B cell (primary cell): ENCODE data around the gene VENTX. TPM values are rescaled to one million over a fixed set of nuclear protein-coding genes. Genes with fewer than 3 reads are reported as not detected.

Experiments used
- ATAC-seq: fragments of 200-7000 bp; cut with Tn5 transposase; one replicate; pipeline ENCODE4 v1.10.0; 2021; ENCODE audit warnings: low read depth, mild to moderate bottlenecking, moderate number of reproducible peaks, moderate library complexity
- CTCF ChIA-PET: fragments of 350-600 bp; sonication (Branson Sonifier 250); formaldehyde crosslinking; loops from one replicate; lab custom pipeline; 2021; ENCODE audit warnings: antibody characterized with exemption, inconsistent platforms; lab: Charles Lee
- POLR2A ChIA-PET: fragments of 350-600 bp; sonication (Branson Sonifier 250); formaldehyde crosslinking; loops from one replicate; lab custom pipeline; 2021; ENCODE audit warnings: antibody characterized with exemption; lab: Charles Lee
- DNase-seq: peaks from one replicate; pipeline ENCODE4 v3.0.0; 2013
- H2AFZ ChIP-seq: 2 replicates; pipeline ENCODE4 v1.6.1; 2012; ENCODE audit warnings: mild to moderate bottlenecking, low read depth, low read length; ENCODE audit not compliant: insufficient read depth, poor library complexity, severe bottlenecking
- H3K27ac ChIP-seq, 2 donors: 1 replicate in 1 of 2; 2 replicates in 1 of 2; pipeline ENCODE4 v1.5.1; 2012 to 2013; ENCODE audit warnings: low read length in 2 of 2, mild to moderate bottlenecking in 2 of 2, moderate library complexity in 1 of 2
- H3K27me3 ChIP-seq, 4 experiments: fragments of 200-600 bp in 1 of 4; sonication (generic) in 1 of 4; replicated peaks in 1 of 4; 1 replicate in 2 of 4; 2 replicates in 2 of 4; pipeline versions ENCODE4 v1.6.1 to v1.7.0; 2013 to 2016; ENCODE audit warnings: low read length in 3 of 4, mild to moderate bottlenecking in 2 of 4, mixed read lengths in 1 of 4, moderate library complexity in 1 of 4; ENCODE audit not compliant: insufficient read depth in 4 of 4, control insufficient read depth in 3 of 4; ENCODE audit errors: control extremely low read depth in 1 of 4
- H3K36me3 ChIP-seq, 2 experiments: replicated peaks in 1 of 2; 1 replicate in 1 of 2; 2 replicates in 1 of 2; pipeline versions ENCODE4 v1.6.1 to v1.7.1; 2013; ENCODE audit warnings: low read length in 1 of 2; ENCODE audit not compliant: insufficient read depth in 2 of 2, control insufficient read depth in 1 of 2; ENCODE audit errors: control extremely low read depth in 1 of 2, extremely low read depth in 1 of 2
- H3K4me1 ChIP-seq, 2 donors: fragments of 200-600 bp in 1 of 2; sonication (generic) in 1 of 2; 1 replicate in 1 of 2; 2 replicates in 1 of 2; pipeline versions ENCODE4 v1.5.1 to v1.6.1; 2013 to 2017; ENCODE audit warnings: low read length in 2 of 2; ENCODE audit not compliant: control insufficient read depth in 2 of 2, insufficient read depth in 2 of 2
- H3K4me2 ChIP-seq: replicated peaks from 2 replicates; pipeline ENCODE3; 2012; ENCODE audit warnings: mild to moderate bottlenecking, low read depth, low read length; ENCODE audit not compliant: poor library complexity, severe bottlenecking
- H3K4me3 ChIP-seq, 5 experiments: fragments of 200-600 bp in 1 of 5; sonication (generic) in 1 of 5; 1 replicate in 3 of 5; 2 replicates in 2 of 5; pipeline versions ENCODE4 v1.5.1 to v1.7.0; 2011 to 2016; ENCODE audit warnings: low read length in 4 of 5, mild to moderate bottlenecking in 4 of 5, low read depth in 2 of 5, control low read depth in 1 of 5, moderate library complexity in 1 of 5; ENCODE audit not compliant: insufficient read depth in 1 of 5; ENCODE audit errors: control extremely low read depth in 1 of 5, extremely low read depth in 1 of 5
- H3K79me2 ChIP-seq: fragments of 200-600 bp; sonication (generic); one replicate; pipeline ENCODE4 v1.6.0; 2016; ENCODE audit warnings: low read length; ENCODE audit not compliant: control insufficient read depth, insufficient read depth
- H3K9ac ChIP-seq: fragments of 200-600 bp; sonication (generic); 2 replicates; pipeline ENCODE4 v1.6.1; 2017; ENCODE audit warnings: mild to moderate bottlenecking, low read length, moderate library complexity
- H3K9me3 ChIP-seq, 3 donors: one replicate each; pipeline versions ENCODE4 v1.6.1 to v1.7.1; 2013; ENCODE audit warnings: low read length in 2 of 3; ENCODE audit not compliant: control insufficient read depth in 2 of 3, insufficient read depth in 1 of 3; ENCODE audit errors: control extremely low read depth in 1 of 3
- H4K20me1 ChIP-seq: 2 replicates; pipeline ENCODE4 v1.6.0; 2012; ENCODE audit warnings: mild to moderate bottlenecking, low read length; ENCODE audit not compliant: insufficient read depth, control insufficient read depth, poor library complexity, severe bottlenecking
- H3K27ac Mint-ChIP-seq: one replicate; pipeline ENCODE4 v1.8.0; 2021; ENCODE audit warnings: mixed read lengths
- H3K27me3 Mint-ChIP-seq: one replicate; pipeline ENCODE4 v1.8.0; 2021; ENCODE audit warnings: mixed read lengths
- H3K4me1 Mint-ChIP-seq: one replicate; pipeline ENCODE4 v1.8.0; 2021; ENCODE audit warnings: mixed read lengths
- H3K4me3 Mint-ChIP-seq: one replicate; pipeline ENCODE4 v1.8.0; 2021; ENCODE audit warnings: mixed read lengths
- H3K9me3 Mint-ChIP-seq: one replicate; pipeline ENCODE4 v1.8.0; 2022; ENCODE audit warnings: mixed read lengths; ENCODE audit not compliant: insufficient read depth
- EZH2 ChIP-seq: IDR thresholded peaks from 2 replicates; pipeline ENCODE4 v1.6.1; 2012; ENCODE audit warnings: borderline replicate concordance, low read depth, mild to moderate bottlenecking, moderate library complexity, low read length; ENCODE audit not compliant: insufficient read depth, poor library complexity, severe bottlenecking
- WGBS: methylation state at CpG from one replicate; pipeline ENCODE4 v1.1.5; 2013; ENCODE audit warnings: missing lambda C conversion rate; ENCODE audit not compliant: insufficient coverage; 5-methylcytosine and 5-hydroxymethylcytosine counted together
- intact Hi-C: fragments of 100-400 bp; cut with micrococcal nuclease; formaldehyde crosslinking; loops from one replicate; pipeline ENCODE4 v1.10.0; 2022
- polyA plus RNA-seq: library from polyadenylated mRNA; depleted of rRNA; stranded (reverse); fragments of >200 nt; gene quantifications from 2 replicates; pipeline ENCODE4 v1.2.3, GENCODE V29; 2012
- total RNA-seq, 2 donors: library from RNA; stranded (reverse); fragments of 120-200 nt in 1 of 2; gene quantifications; 1 replicate in 1 of 2; 2 replicates in 1 of 2; pipeline versions ENCODE4 v1.2.3 to v1.2.4, GENCODE V29; 2013 to 2022
- TF ChIP-seq, protein P1 (sequence below): fragments of 200-600 bp; IDR thresholded peaks from one replicate; pipeline ENCODE4 v1.8.0; 2022; ENCODE audit warnings: antibody characterized with exemption, mild to moderate bottlenecking

Gene VENTX
- total and polyA plus RNA-seq, 2 donors (not counting 1 experiment from before 2014, with no cell fraction given) = 0.82 TPM; not detected in 1

DNA sequence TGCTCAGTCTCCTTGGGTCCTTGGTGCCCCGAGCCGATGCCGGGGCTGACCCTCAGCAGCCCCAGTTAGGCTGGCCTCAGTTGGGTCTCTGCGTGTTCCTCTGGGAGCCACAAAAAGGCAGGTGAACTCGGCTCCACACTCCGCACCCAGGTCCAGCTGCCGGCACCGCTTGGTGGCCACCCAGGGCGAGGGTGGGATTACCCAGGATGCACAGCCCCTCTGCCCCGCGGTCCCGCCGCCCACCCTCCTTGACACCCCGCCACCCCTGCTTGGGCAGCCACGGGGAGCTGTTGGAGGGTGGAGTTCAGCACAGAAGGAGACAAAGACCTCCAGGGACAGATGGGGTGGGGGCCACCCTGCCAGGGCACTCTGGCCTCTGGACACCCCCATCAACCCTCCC lies 17.7 kb downstream of the VENTX start:
- ChIA-PET CTCF (interaction anchor here (4.7 kb wide), 1 partner anchor 112 kb away, joined by 18 read pairs; no protein-coding TSS in a partner anchor), POLR2A (no interaction called here)
- peaks cover 30% of the 10 kb centered on the region for H3K4me1 Mint-ChIP-seq
- H3K9ac ChIP-seq = no peak overlapping the region
- H4K20me1 ChIP-seq = no peaks in the 10 kb centered on the region
- DNase-seq (no peak), ATAC-seq (no peak)
- peaks cover 31 to 35% of the 10 kb centered on the region in 2 donors for H3K4me1 ChIP-seq
- H3K36me3 ChIP-seq = no peaks in the 10 kb centered on the region
- H3K27ac Mint-ChIP-seq = no peak overlapping the region
- TF ChIP-seq EZH2 = no peak
- TF ChIP-seq, protein P1, sequence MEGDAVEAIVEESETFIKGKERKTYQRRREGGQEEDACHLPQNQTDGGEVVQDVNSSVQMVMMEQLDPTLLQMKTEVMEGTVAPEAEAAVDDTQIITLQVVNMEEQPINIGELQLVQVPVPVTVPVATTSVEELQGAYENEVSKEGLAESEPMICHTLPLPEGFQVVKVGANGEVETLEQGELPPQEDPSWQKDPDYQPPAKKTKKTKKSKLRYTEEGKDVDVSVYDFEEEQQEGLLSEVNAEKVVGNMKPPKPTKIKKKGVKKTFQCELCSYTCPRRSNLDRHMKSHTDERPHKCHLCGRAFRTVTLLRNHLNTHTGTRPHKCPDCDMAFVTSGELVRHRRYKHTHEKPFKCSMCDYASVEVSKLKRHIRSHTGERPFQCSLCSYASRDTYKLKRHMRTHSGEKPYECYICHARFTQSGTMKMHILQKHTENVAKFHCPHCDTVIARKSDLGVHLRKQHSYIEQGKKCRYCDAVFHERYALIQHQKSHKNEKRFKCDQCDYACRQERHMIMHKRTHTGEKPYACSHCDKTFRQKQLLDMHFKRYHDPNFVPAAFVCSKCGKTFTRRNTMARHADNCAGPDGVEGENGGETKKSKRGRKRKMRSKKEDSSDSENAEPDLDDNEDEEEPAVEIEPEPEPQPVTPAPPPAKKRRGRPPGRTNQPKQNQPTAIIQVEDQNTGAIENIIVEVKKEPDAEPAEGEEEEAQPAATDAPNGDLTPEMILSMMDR = no peak
- H3K4me2 ChIP-seq = no peak overlapping the region
- no peak overlapping the region for H3K4me3 Mint-ChIP-seq
- H3K79me2 ChIP-seq = no peaks in the 10 kb centered on the region
- H3K9me3 Mint-ChIP-seq = no peaks in the 10 kb centered on the region
- H2AFZ ChIP-seq = no peak overlapping the region
- intact Hi-C loops = no loop called here
- H3K27me3 ChIP-seq = no peaks in the 10 kb centered on the region
- H3K27ac ChIP-seq = no peak overlapping the region
- peaks cover 3% of the 10 kb centered on the region for H3K27me3 Mint-ChIP-seq
- H3K4me3 ChIP-seq = no peak overlapping the region
- 97% methylated on average over 12 of the region's 15 CpGs for WGBS
- no peaks in the 10 kb centered on the region for H3K9me3 ChIP-seq

DNA sequence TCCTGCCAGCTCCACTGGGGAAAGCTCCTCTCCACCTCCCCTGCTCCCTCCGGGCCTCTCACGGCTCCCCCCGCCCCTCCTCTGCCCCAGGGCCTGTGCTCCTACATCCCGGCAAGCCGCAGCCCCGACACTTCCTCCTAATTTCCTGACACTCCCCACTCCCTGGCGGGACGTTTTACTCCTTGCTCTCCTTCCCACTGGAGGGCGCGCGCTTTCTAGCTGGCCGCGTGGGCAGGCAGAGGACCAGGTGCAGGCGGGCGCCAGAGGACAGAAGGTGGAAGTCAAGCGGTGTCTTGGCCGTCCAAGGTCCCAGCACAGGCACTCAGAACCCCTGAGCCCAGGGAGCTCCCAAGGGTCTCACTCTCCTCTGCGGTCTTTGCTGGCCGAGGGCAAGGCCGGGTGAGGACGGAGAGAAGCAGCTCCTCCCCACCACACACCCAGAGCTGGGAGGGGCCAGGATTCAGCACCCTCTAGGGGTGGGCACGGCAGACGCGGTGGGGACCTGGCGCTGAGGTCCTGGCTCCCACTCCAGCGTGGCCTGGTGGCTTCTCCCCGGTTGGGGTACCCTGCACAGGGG lies 19.9 kb downstream of the VENTX start:
- Histone ChIP-seq H3K4me1 (peaks cover 43 to 52% of the 10 kb centered on the region in 2 donors), H3K27me3 (no peaks in the 10 kb centered on the region), H3K4me3 (peak overlapping the region in 4 of 5 experiments; percentile 24 to 35 (median 26)), H3K9me3 (no peaks in the 10 kb centered on the region), H3K27ac (peak overlapping the region; percentile 34 to 60), H2AFZ (peak overlapping the region; percentile 87), H3K79me2 (no peaks in the 10 kb centered on the region), H3K4me2 (peak overlapping the region; percentile 86), H4K20me1 (no peaks in the 10 kb centered on the region), H3K9ac (peak overlapping the region; percentile 40), H3K36me3 (peaks cover 0 to 3% of the 10 kb centered on the region in 2 experiments)
- no peaks in the 10 kb centered on the region for H3K9me3 Mint-ChIP-seq
- H3K27ac Mint-ChIP-seq = peak overlapping the region; percentile 83
- H3K4me1 Mint-ChIP-seq = peaks cover 44% of the 10 kb centered on the region
- ChIA-PET POLR2A (interaction anchor here (0.5 to 3.5 kb wide), 4 partner anchors 18 to 317 kb away, joined by 3 to 12 read pairs (median 6); partner anchors contain the start of gene ADAM8), CTCF (interaction anchor here (0.6 to 8.9 kb wide), 17 partner anchors 8 to 114 kb away, joined by 3 to 80 read pairs (median 5); partner anchors contain the start of gene ADAM8)
- intact Hi-C loops = loop anchor here (2.0 kb wide), 2 partner anchors 17 to 51 kb away; partner anchors contain the start of genes TUBGCP2 and ZNF511
- DNase-seq (peak; percentile 69), ATAC-seq (peak; percentile 20)
- no peak for TF ChIP-seq EZH2
- TF ChIP-seq, protein P1 = no peak
- under 1% methylated on average over 27 of the region's 27 CpGs for WGBS
- peak overlapping the region; percentile 73 for H3K4me3 Mint-ChIP-seq
- no peaks in the 10 kb centered on the region for H3K27me3 Mint-ChIP-seq
